Bone marrow (tissue), 2 donors: ENCODE data around the gene CBFA2T2.
"Not testable (repeated sequence)": the region's sequence is repeated elsewhere in the genome, so short reads cannot be mapped to it uniquely, and the experiment has no call there.

Source experiments
- DNase-seq, 2 donors: peaks; one replicate each; lab custom pipeline; 2025; lab: John Stamatoyannopoulos, UW

CBFA2T2 gene

GRCh38 chr20:33506576-33506975, 16.7 kb downstream of the CBFA2T2 start:
- DNase-seq = no peak

- no peak for DNase-seq
These were observed 17.6 kb downstream of the CBFA2T2 start for GRCh38 chr20:33507461-33507860.

- not testable (repeated sequence) for DNase-seq
These were observed 18.1 kb downstream of the CBFA2T2 start for GRCh38 chr20:33508015-33508414.

- not testable (repeated sequence) for DNase-seq
These were observed 19.2 kb downstream of the CBFA2T2 start for GRCh38 chr20:33509057-33509456.

- not testable (repeated sequence) for DNase-seq
These were observed 22.0 kb downstream of the CBFA2T2 start for GRCh38 chr20:33511876-33512275.

GRCh38 chr20:33515569-33516216, 25.8 kb downstream of the CBFA2T2 start:
- DNase-seq = no peak

GRCh38 chr20:33516882-33517281, 27.0 kb downstream of the CBFA2T2 start:
- DNase-seq = no peak

GRCh38 chr20:33518071-33518470, 28.2 kb downstream of the CBFA2T2 start:
- no peak for DNase-seq

GRCh38 chr20:33521461-33521860, 31.6 kb downstream of the CBFA2T2 start:
- no peak for DNase-seq

- no peak for DNase-seq
These were observed 32.4 kb downstream of the CBFA2T2 start for GRCh38 chr20:33522256-33522820.

GRCh38 chr20:33524261-33524660, 34.4 kb downstream of the CBFA2T2 start:
- no peak for DNase-seq

GRCh38 chr20:33526769-33527168, 36.9 kb downstream of the CBFA2T2 start:
- no peak for DNase-seq

- DNase-seq = no peak
These were observed 41.4 kb downstream of the CBFA2T2 start for GRCh38 chr20:33531047-33531877.

- no peak for DNase-seq
These were observed 42.0 kb downstream of the CBFA2T2 start for GRCh38 chr20:33531885-33532284.

- DNase-seq = no peak
These were observed 43.0 kb downstream of the CBFA2T2 start for GRCh38 chr20:33532753-33533459.

- not testable (repeated sequence) for DNase-seq
These were observed 45.8 kb downstream of the CBFA2T2 start for GRCh38 chr20:33535717-33536116.

- no peak for DNase-seq
These were observed 47.7 kb downstream of the CBFA2T2 start for GRCh38 chr20:33537608-33538007.

GRCh38 chr20:33539129-33539528, 49.2 kb downstream of the CBFA2T2 start:
- no peak for DNase-seq

- no peak for DNase-seq
These were observed 50.5 kb downstream of the CBFA2T2 start for GRCh38 chr20:33540427-33540826.

- DNase-seq = no peak
These were observed 51.2 kb downstream of the CBFA2T2 start for GRCh38 chr20:33541074-33541473.

GRCh38 chr20:33541797-33542196, 51.9 kb downstream of the CBFA2T2 start:
- DNase-seq = no peak

GRCh38 chr20:33545763-33546162, 55.9 kb downstream of the CBFA2T2 start:
- DNase-seq = no peak
